Lung microvascular endothelial cell (primary cell): ENCODE data around the gene MBD6. TPM values are rescaled to one million over a fixed set of nuclear protein-coding genes. Genes with fewer than 3 reads are reported as not detected.

Source experiments
- DNase-seq, 2 donors: peaks; one replicate each; pipeline versions ENCODE4 v3.0.0 to v3.0.0-alpha.2; 2010; ENCODE audit warnings: low read depth in 2 of 2
- total RNA-seq: library from RNA; depleted of rRNA; stranded (reverse); fragments of >200 nt; gene quantifications from 2 replicates; pipeline ENCODE4 v1.2.1, GENCODE V29; 2014

Gene MBD6
- total RNA-seq, 1 donor from 2014 or later: 6.9 TPM

GRCh38 chr12:57527184-57527583, 4.6 kb downstream of the MBD6 start:
- DNase-seq: no peak

- DNase-seq: no peak
Observed at GRCh38 chr12:57528176-57528575, 5.6 kb downstream of the MBD6 start.

GRCh38 chr12:57528831-57529555, 6.4 kb downstream of the MBD6 start:
- no peak for DNase-seq

- no peak for DNase-seq
Observed at GRCh38 chr12:57529831-57530230, 7.2 kb downstream of the MBD6 start.

- no peak for DNase-seq
Observed at GRCh38 chr12:57530396-57531142, 7.9 kb downstream of the MBD6 start.

GRCh38 chr12:57531836-57532235, 9.2 kb downstream of the MBD6 start:
- DNase-seq: no peak

- no peak for DNase-seq
Observed at GRCh38 chr12:57533108-57533507, 10.5 kb downstream of the MBD6 start.

GRCh38 chr12:57534250-57534649, 11.6 kb downstream of the MBD6 start:
- DNase-seq: no peak

GRCh38 chr12:57534991-57535543, 12.4 kb downstream of the MBD6 start:
- peak in 1 of 2 donors; percentile 44 for DNase-seq

GRCh38 chr12:57535764-57536596, 13.4 kb downstream of the MBD6 start:
- no peak for DNase-seq

GRCh38 chr12:57536597-57536942, 13.9 kb downstream of the MBD6 start:
- DNase-seq: no peak

- no peak for DNase-seq
Observed at GRCh38 chr12:57539134-57539768, 16.6 kb downstream of the MBD6 start.

- DNase-seq: peak in 1 of 2 donors; percentile 45
Observed at GRCh38 chr12:57541001-57541400, 18.4 kb downstream of the MBD6 start.

GRCh38 chr12:57541717-57542116, 19.1 kb downstream of the MBD6 start:
- no peak for DNase-seq

GRCh38 chr12:57543581-57543980, 21.0 kb downstream of the MBD6 start:
- peak; percentile 37 to 64 for DNase-seq

- DNase-seq: peak in 1 of 2 donors; percentile 27
Observed at GRCh38 chr12:57545809-57546437, 23.3 kb downstream of the MBD6 start.

- peak; percentile 98 to 99 for DNase-seq
Observed at GRCh38 chr12:57546438-57547287, 24.0 kb downstream of the MBD6 start, which contains the start of gene DCTN2. TSS of gene DCTN2 (minus strand) at chr12:57547192. CDS start at chr12:57547063, 129 bp downstream.

- no peak for DNase-seq
Observed at GRCh38 chr12:57547288-57548012, 24.8 kb downstream of the MBD6 start.

GRCh38 chr12:57548013-57548315, 25.3 kb downstream of the MBD6 start:
- DNase-seq: no peak
